Measurements from ENCODE around the gene TGFBR3.

DNA sequence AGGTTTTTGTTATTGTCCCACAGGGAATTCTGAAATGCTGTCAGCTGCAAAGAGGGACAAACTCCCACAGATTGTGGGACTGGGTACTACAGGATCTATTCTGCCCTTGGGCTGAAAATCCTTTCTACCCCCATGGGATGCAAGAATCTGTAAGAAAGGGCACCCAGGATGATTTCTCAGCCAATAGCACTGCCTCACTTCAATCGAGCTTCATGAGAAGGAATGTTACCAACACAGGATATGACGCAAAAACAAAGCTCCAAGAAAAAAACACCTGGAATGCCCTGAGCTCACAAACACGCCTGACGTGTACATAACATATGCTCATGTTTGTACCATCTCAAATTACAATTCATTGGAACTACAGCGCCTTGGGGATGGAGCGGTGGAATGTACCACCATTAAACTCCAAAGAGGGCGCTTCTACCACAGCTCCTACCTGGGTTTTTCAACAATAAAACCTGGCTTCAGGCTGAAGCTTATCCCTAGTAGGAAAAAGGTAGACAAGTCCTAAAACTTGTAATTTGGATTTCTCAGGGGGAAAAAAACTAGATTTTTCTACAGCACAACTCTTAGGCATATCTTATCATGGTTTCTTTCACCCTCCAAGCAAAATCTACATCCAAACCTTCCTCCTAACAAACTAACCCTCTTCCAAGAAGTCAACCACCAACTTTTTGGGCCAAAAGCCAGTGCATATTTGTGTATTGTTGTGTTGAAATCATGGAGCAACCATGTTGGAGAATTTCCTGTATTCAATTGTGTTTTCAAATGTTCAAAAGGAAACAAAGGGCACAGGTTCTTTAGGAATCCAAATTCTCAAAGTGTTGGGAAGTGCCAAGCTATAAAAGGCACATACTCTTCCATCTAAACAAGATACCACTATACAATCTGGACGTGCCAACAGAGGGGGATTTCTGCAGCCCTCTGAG, 78.9 kb downstream of the TGFBR3 start:
- TF ChIP-seq, protein P1, sequence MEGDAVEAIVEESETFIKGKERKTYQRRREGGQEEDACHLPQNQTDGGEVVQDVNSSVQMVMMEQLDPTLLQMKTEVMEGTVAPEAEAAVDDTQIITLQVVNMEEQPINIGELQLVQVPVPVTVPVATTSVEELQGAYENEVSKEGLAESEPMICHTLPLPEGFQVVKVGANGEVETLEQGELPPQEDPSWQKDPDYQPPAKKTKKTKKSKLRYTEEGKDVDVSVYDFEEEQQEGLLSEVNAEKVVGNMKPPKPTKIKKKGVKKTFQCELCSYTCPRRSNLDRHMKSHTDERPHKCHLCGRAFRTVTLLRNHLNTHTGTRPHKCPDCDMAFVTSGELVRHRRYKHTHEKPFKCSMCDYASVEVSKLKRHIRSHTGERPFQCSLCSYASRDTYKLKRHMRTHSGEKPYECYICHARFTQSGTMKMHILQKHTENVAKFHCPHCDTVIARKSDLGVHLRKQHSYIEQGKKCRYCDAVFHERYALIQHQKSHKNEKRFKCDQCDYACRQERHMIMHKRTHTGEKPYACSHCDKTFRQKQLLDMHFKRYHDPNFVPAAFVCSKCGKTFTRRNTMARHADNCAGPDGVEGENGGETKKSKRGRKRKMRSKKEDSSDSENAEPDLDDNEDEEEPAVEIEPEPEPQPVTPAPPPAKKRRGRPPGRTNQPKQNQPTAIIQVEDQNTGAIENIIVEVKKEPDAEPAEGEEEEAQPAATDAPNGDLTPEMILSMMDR (IDR thresholded peaks at IDR 0.05): no peak
- no peak for TF ChIP-seq POLR2AphosphoS5 (IDR thresholded peaks at IDR 0.05)
